NB4 (cell line): ENCODE results near the gene BMPER.

Experiments used
- CTCF ChIP-seq: IDR thresholded peaks from one replicate; pipeline ENCODE4 v1.5.1; 2012; ENCODE audit warnings: low read depth, low read length
- MYC ChIP-seq: IDR thresholded peaks from 2 replicates; pipeline ENCODE4 v1.6.1; 2011; ENCODE audit warnings: low read depth, low read length
- POLR2A ChIP-seq: IDR thresholded peaks from 2 replicates; pipeline ENCODE4 v1.6.1; 2011; ENCODE audit warnings: mild to moderate bottlenecking; ENCODE audit not compliant: insufficient read length; ENCODE audit errors: extremely low read depth

GRCh38 chr7:33934391-33934790 is 29.1 kb downstream of the BMPER start:
- TF ChIP-seq CTCF (no peak), POLR2A (no peak), MYC (no peak)
